Uterus (tissue), 4 donors: ENCODE data around the gene CDK15. TPM values are rescaled to one million over a fixed set of nuclear protein-coding genes. Genes with fewer than 3 reads are reported as not detected.

Source experiments
- DNase-seq, 2 donors: peaks; one replicate each; pipeline ENCODE4 v3.0.0-alpha.2; 2019 to 2020
- H3K27ac ChIP-seq, 2 donors: fragments of 200-600 bp; sonication (generic); 1 replicate in 1 of 2; 2 replicates in 1 of 2; pipeline ENCODE4 v1.5.1; 2016 to 2018
- H3K27me3 ChIP-seq, 2 donors: fragments of 200-600 bp; sonication (generic); one replicate each; pipeline ENCODE4 v1.5.1; 2018 to 2019; ENCODE audit warnings: control low read depth in 1 of 2
- H3K36me3 ChIP-seq, 2 donors: fragments of 200-600 bp; sonication (generic); one replicate each; pipeline ENCODE4 v1.5.1; 2019; ENCODE audit warnings: control low read depth in 1 of 2
- H3K4me1 ChIP-seq, 2 donors: fragments of 200-600 bp; sonication (generic); one replicate each; pipeline ENCODE4 v1.5.1; 2018 to 2019; ENCODE audit warnings: control low read depth in 1 of 2
- H3K4me3 ChIP-seq, 2 donors: fragments of 200-600 bp; sonication (generic); 1 replicate in 1 of 2; 2 replicates in 1 of 2; pipeline ENCODE4 v1.5.1; 2018 to 2019; ENCODE audit warnings: mild to moderate bottlenecking in 1 of 2
- H3K9me3 ChIP-seq, 2 donors: fragments of 200-600 bp; sonication (generic); one replicate each; pipeline ENCODE4 v1.5.1; 2019; ENCODE audit warnings: control low read depth in 1 of 2
- POLR2A ChIP-seq, 2 donors: fragments of 450-650 bp; IDR thresholded peaks; one replicate each; pipeline ENCODE4 v1.6.1; 2016; ENCODE audit warnings: antibody characterized with exemption in 2 of 2, mild to moderate bottlenecking in 1 of 2, moderate library complexity in 1 of 2
- intact Hi-C: fragments of 100-400 bp; cut with DNase I; formaldehyde crosslinking; loops from one replicate; pipeline ENCODE4 v1.15.1; 2023; ENCODE audit warnings: low total_unique reads
- total RNA-seq, 4 donors: library from RNA; depleted of rRNA in 3 of 4; stranded (reverse); fragments of >200 nt in 3 of 4; gene quantifications; one replicate each; pipeline versions ENCODE4 v1.1.0 to v1.2.4, GENCODE V29; 2014 to 2023
- TF ChIP-seq, protein P1 (sequence below), 4 experiments: fragments of 200-600 bp in 2 of 4; fragments of 450-650 bp in 2 of 4; sonication (generic) in 2 of 4; IDR thresholded peaks; one replicate each; pipeline ENCODE4 v1.5.1; 2016 to 2019; ENCODE audit warnings: antibody characterized with exemption in 4 of 4, mild to moderate bottlenecking in 2 of 4, moderate library complexity in 1 of 4
- donor health status: DM: yes; HTN: yes; CAD: no.

CDK15 gene
- total RNA-seq, 4 donors from 2014 or later, result 0.55 to 6.9 (median 0.88) TPM; not detected in 1

DNA sequence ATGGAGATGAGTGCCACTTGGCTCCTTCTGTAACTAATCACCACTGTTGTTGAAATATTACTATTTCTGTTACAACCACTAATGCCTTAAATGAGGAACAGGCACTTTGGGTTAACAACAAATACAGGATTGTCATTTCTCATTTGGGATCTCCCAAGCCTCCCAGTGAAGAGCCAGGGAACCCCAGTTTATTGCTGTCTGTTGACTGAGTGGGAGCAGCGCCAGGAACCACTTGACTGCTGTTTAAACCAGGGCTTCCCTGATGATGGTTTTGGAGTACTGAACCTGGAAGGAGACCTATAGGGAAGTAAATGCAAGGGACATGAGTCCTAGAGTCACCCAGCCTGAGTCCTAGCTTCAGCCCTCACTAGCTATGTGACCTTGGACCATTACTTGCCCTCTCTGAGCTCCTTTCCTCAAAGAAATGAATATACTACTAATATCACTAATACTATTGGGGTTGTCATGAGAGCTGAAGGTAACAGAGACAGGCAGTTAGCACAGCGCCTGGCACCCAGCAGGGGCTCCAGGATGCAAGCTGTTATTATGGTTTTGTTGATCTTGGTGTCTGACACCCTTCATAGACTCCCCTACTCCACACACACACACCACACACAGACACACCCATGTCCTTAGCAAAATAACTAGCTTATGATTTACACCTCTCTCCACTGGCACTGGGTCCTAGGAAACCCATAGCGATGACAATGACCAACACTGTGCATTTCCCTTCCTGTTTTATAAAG lies 123.1 kb downstream of the CDK15 start:
- no peak for DNase-seq
- no peaks in the 10 kb centered on the region for H3K9me3 ChIP-seq
- H3K4me1 ChIP-seq, result no peaks in the 10 kb centered on the region
- TF ChIP-seq, protein P1, sequence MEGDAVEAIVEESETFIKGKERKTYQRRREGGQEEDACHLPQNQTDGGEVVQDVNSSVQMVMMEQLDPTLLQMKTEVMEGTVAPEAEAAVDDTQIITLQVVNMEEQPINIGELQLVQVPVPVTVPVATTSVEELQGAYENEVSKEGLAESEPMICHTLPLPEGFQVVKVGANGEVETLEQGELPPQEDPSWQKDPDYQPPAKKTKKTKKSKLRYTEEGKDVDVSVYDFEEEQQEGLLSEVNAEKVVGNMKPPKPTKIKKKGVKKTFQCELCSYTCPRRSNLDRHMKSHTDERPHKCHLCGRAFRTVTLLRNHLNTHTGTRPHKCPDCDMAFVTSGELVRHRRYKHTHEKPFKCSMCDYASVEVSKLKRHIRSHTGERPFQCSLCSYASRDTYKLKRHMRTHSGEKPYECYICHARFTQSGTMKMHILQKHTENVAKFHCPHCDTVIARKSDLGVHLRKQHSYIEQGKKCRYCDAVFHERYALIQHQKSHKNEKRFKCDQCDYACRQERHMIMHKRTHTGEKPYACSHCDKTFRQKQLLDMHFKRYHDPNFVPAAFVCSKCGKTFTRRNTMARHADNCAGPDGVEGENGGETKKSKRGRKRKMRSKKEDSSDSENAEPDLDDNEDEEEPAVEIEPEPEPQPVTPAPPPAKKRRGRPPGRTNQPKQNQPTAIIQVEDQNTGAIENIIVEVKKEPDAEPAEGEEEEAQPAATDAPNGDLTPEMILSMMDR (IDR thresholded peaks at IDR 0.05), result no peak
- no peak for TF ChIP-seq POLR2A (IDR thresholded peaks at IDR 0.05)
- no peak overlapping the region for H3K4me3 ChIP-seq
- no peaks in the 10 kb centered on the region for H3K27me3 ChIP-seq
- H3K36me3 ChIP-seq, result no peaks in the 10 kb centered on the region
- no peak overlapping the region for H3K27ac ChIP-seq
- intact Hi-C loops, result no loop called here

DNA sequence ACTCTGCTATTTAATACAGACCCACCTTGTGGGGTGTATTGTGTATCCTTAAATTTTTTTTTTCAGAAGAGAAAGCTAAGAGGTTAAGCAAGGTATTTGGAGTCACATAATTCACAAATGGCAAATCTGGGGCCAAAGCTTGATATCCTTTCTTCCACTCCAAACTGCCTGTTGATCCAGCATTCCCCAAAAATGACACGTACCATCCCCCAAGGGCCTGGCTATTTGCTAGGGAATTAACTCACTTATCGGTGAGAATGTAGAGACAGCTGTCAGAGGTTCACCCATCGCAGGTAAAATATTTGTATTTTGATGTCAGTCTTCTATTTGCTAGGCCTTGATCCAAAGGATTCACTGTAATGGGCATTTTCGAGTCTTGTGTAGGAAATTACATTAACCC lies 123.7 kb downstream of the CDK15 start:
- DNase-seq, result no peak
- TF ChIP-seq, protein P1 (IDR thresholded peaks at IDR 0.05), result no peak
- TF ChIP-seq POLR2A (IDR thresholded peaks at IDR 0.05), result no peak
- Histone ChIP-seq H3K4me1 (no peaks in the 10 kb centered on the region), H3K4me3 (no peak overlapping the region), H3K27ac (no peak overlapping the region), H3K27me3 (no peaks in the 10 kb centered on the region), H3K36me3 (no peaks in the 10 kb centered on the region), H3K9me3 (no peaks in the 10 kb centered on the region)
- intact Hi-C loops, result no loop called here

DNA sequence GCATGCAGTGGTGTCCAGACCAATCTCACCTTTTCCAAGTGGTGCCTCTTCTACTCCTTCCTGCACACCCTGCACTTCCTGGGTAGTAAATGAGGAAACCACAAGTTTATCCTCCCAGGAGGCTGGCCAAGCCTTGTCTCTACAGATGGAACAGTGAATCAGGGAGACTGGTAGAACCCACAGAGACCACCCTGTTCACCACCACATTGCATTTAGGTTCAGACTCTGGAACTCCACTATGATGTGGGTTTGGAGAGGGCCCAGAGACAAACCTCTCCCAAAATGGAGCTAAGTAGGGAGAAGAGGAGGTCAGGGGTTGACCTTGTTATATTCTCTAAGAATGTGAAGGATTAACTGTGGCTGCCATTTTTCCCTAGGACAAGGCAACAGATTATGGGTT lies 124.5 kb downstream of the CDK15 start:
- Histone ChIP-seq H3K36me3 (no peaks in the 10 kb centered on the region), H3K4me3 (no peak overlapping the region), H3K4me1 (no peaks in the 10 kb centered on the region), H3K9me3 (no peaks in the 10 kb centered on the region), H3K27ac (no peak overlapping the region), H3K27me3 (no peaks in the 10 kb centered on the region)
- TF ChIP-seq, protein P1 (IDR thresholded peaks at IDR 0.05), result no peak
- TF ChIP-seq POLR2A (IDR thresholded peaks at IDR 0.05), result no peak
- no peak for DNase-seq
- intact Hi-C loops, result no loop called here

DNA sequence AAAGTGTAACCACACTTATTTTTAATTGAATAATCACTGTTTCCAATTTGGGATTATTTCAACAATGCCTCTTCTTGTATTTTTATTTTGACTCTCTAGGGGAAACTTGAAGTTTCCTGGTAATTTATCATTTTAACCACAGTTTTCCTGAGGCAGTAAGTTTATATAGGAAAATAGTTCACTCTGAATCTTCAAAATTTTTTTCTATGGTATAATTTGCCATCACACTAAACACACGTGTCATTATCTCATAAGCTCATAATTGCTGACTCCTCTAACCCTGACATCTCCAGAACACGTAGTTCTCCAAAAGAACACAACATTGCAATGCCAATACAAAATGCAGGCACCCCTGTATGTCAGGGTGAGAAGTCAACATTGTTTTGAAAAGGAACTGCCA lies 125.1 kb downstream of the CDK15 start:
- no peak overlapping the region for H3K27ac ChIP-seq
- intact Hi-C loops, result no loop called here
- TF ChIP-seq, protein P1 (IDR thresholded peaks at IDR 0.05), result no peak
- no peak for TF ChIP-seq POLR2A (IDR thresholded peaks at IDR 0.05)

DNA sequence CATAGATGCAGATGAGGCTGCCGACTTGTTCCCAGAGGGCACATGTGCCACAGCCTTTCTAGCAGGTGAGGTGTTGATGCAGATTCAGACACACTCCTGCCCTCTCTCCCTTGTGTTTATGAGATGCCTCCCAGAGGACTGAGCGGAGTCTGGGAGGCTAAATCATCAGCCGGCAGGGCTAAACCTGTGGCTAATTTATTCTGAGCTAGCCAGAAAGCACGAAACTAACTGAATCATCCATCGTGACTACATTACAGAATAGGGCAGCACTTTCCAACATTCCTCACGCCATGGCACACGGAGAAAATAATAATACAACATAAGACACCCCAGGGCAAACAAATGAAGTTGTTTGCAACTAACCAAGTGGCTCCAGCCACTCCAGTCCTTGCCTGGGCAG lies 125.6 kb downstream of the CDK15 start:
- TF ChIP-seq POLR2A (IDR thresholded peaks at IDR 0.05), result no peak
- TF ChIP-seq, protein P1 (IDR thresholded peaks at IDR 0.05), result no peak
- intact Hi-C loops, result no loop called here

More for the DNA sequence above, 125.1 kb downstream of the CDK15 start:
- H3K36me3 ChIP-seq, result no peaks in the 10 kb centered on the region
- H3K27me3 ChIP-seq, result no peaks in the 10 kb centered on the region
- H3K4me1 ChIP-seq, result no peaks in the 10 kb centered on the region
- DNase-seq, result no peak
- H3K4me3 ChIP-seq, result no peak overlapping the region
- no peaks in the 10 kb centered on the region for H3K9me3 ChIP-seq

More for the DNA sequence above, 125.6 kb downstream of the CDK15 start:
- DNase-seq, result no peak
- no peaks in the 10 kb centered on the region for H3K4me1 ChIP-seq
- no peak overlapping the region for H3K4me3 ChIP-seq
- H3K27me3 ChIP-seq, result no peaks in the 10 kb centered on the region
- no peaks in the 10 kb centered on the region for H3K36me3 ChIP-seq
- no peak overlapping the region for H3K27ac ChIP-seq
- no peaks in the 10 kb centered on the region for H3K9me3 ChIP-seq
